KMS-11 (cell line): ENCODE data around the gene HVCN1.
"Not testable (repeated sequence)": the region's sequence is repeated elsewhere in the genome, so short reads cannot be mapped to it uniquely, and the experiment has no call there.

Experiments used
- H2AFZ ChIP-seq: fragments of 200-600 bp; sonication (generic); 2 replicates; pipeline ENCODE4 v1.6.1; 2016; ENCODE audit warnings: antibody characterized with exemption, mixed run types, low read depth
- H3K27ac ChIP-seq: fragments of 200-600 bp; sonication (generic); 2 replicates; pipeline ENCODE4 v1.6.1; 2016; ENCODE audit warnings: mild to moderate bottlenecking, mixed run types
- H3K27me3 ChIP-seq: fragments of 200-600 bp; sonication (generic); 2 replicates; pipeline ENCODE4 v1.6.1; 2017; ENCODE audit warnings: mild to moderate bottlenecking, low read depth, mixed run types, moderate library complexity; ENCODE audit not compliant: insufficient read depth
- H3K36me3 ChIP-seq: fragments of 200-600 bp; sonication (generic); 2 replicates; pipeline ENCODE4 v1.6.1; 2017; ENCODE audit warnings: mild to moderate bottlenecking, mixed run types; ENCODE audit not compliant: insufficient read depth
- H3K4me1 ChIP-seq: fragments of 200-600 bp; sonication (generic); 2 replicates; pipeline ENCODE4 v1.6.1; 2016; ENCODE audit warnings: mild to moderate bottlenecking, low read depth, mixed run types; ENCODE audit not compliant: poor library complexity, severe bottlenecking
- H3K4me2 ChIP-seq: fragments of 200-600 bp; sonication (generic); 2 replicates; pipeline ENCODE4 v1.7.0; 2016; ENCODE audit warnings: mild to moderate bottlenecking, mixed run types
- H3K4me3 ChIP-seq: fragments of 200-600 bp; sonication (generic); IDR thresholded peaks from 2 replicates; pipeline ENCODE4 v1.6.1; 2017; ENCODE audit warnings: low read depth, low read length, mixed read lengths; ENCODE audit not compliant: insufficient read depth
- H3K79me2 ChIP-seq: fragments of 200-600 bp; sonication (generic); 2 replicates; pipeline ENCODE4 v1.6.1; 2016; ENCODE audit warnings: low read depth, mixed run types; ENCODE audit not compliant: insufficient read depth
- H3K9ac ChIP-seq: fragments of 200-600 bp; sonication (generic); 2 replicates; pipeline ENCODE4 v1.6.1; 2016; ENCODE audit warnings: mild to moderate bottlenecking, mixed run types
- H4K20me1 ChIP-seq: fragments of 200-600 bp; sonication (generic); 2 replicates; pipeline ENCODE4 v1.6.1; 2016; ENCODE audit warnings: mild to moderate bottlenecking, mixed run types; ENCODE audit not compliant: insufficient read depth
- CTCF ChIP-seq: fragments of 200-600 bp; sonication (generic); conservative IDR thresholded peaks from 2 replicates; pipeline ENCODE4 v1.6.1; 2017; ENCODE audit warnings: low read depth, mild to moderate bottlenecking, antibody characterized with exemption, low read length, moderate library complexity, mixed read lengths

Gene HVCN1

DNA sequence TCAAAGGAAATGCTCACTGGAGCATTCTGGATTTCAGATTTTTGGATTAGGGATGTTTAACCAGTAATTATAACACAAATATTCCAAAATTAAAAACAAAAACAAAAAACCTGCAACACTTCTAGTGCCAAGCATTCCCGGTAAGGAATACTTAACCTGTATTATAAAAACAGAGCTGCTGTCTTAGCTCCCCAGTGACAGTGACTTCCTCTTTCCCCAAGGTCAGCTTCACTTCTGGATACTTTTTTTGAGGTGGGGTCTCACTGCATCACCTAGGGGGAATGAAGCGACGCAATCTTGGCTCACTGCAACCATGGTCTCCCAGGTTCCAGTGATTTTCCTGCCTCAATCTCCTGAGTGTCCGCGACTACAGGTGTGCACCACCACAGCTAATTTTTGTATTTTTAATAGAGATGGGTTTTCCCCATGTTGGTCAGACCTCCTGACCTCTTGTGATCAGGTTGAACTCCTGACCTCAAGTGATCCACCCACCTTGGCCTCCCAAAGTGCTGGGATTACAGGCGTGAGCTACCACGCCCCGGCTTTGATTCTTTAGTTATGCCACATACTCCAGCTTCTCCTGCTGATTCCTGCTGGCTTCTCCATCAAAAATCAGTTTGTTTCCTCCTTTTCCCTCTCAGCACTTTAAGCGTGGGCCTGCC is 37.9 kb upstream of the HVCN1 start:
- Histone ChIP-seq H2AFZ (no peak overlapping the region), H3K36me3 (no peaks in the 10 kb centered on the region), H3K4me3 (no peak overlapping the region), H4K20me1 (peaks cover 30% of the 10 kb centered on the region; the same call in 1 of the 2 replicates), H3K9ac (no peak overlapping the region), H3K4me1 (peaks cover 59% of the 10 kb centered on the region), H3K27ac (no peak overlapping the region), H3K79me2 (peaks cover 66% of the 10 kb centered on the region), H3K27me3 (no peaks in the 10 kb centered on the region), H3K4me2 (peak overlapping the region; percentile 45)
- no peak for TF ChIP-seq CTCF

GRCh38 chr12:110726028-110726427 is 37.1 kb upstream of the HVCN1 start:
- no peak overlapping the region for H3K27ac ChIP-seq
- H3K4me2 ChIP-seq: 0 out of 2 replicates have a peak overlapping the region, but pooled peaks have one; percentile 45
- peaks cover 22% of the 10 kb centered on the region; the same call in 1 of the 2 replicates for H4K20me1 ChIP-seq
- H3K4me1 ChIP-seq: peaks cover 51% of the 10 kb centered on the region
- no peak overlapping the region for H3K9ac ChIP-seq
- H3K4me3 ChIP-seq: no peak overlapping the region
- H3K36me3 ChIP-seq: peaks cover 4% of the 10 kb centered on the region; the same call in 1 of the 2 replicates
- H2AFZ ChIP-seq: no peak overlapping the region
- H3K27me3 ChIP-seq: no peaks in the 10 kb centered on the region
- H3K79me2 ChIP-seq: peaks cover 58% of the 10 kb centered on the region
- no peak for TF ChIP-seq CTCF

DNA sequence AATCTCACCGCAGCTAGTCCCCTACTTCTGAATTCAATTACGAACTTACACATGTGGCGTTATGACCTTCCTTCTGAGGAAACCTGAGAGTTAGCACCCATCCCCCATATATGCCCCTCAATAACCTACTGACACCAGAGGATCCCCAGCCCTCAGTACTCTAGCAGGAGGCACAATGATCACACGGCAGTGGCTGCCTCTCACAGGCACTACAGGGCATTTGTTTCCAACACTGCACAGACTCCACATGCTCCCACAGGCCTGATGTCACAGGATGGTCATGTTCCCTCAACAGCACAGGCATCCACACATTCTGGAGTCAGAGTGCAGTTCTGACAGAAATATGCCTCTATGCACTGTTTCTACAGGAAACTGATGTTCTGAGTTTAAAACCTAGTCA is 36.4 kb upstream of the HVCN1 start:
- Histone ChIP-seq H4K20me1 (peaks cover 22% of the 10 kb centered on the region; the same call in 1 of the 2 replicates), H3K4me3 (no peak overlapping the region), H3K4me2 (no peak overlapping the region), H3K27me3 (no peaks in the 10 kb centered on the region), H2AFZ (no peak overlapping the region), H3K4me1 (peaks cover 44% of the 10 kb centered on the region), H3K36me3 (peaks cover 8% of the 10 kb centered on the region; the same call in 1 of the 2 replicates), H3K9ac (no peak overlapping the region), H3K79me2 (peaks cover 50% of the 10 kb centered on the region), H3K27ac (no peak overlapping the region)
- no peak for TF ChIP-seq CTCF

GRCh38 chr12:110722892-110723291 is 34.0 kb upstream of the HVCN1 start:
- not testable (repeated sequence) for H2AFZ ChIP-seq, H3K27me3 ChIP-seq, H3K9ac ChIP-seq, H3K36me3 ChIP-seq, H3K27ac ChIP-seq, H3K4me2 ChIP-seq, H3K4me3 ChIP-seq
- H4K20me1 ChIP-seq: peaks cover 22% of the 10 kb centered on the region; the same call in 1 of the 2 replicates
- peaks cover 32% of the 10 kb centered on the region for H3K79me2 ChIP-seq
- H3K4me1 ChIP-seq: peaks cover 35% of the 10 kb centered on the region

- H3K4me1 ChIP-seq: peaks cover 35% of the 10 kb centered on the region
- TF ChIP-seq CTCF: no peak
- no peak overlapping the region for H3K4me2 ChIP-seq
- peaks cover 22% of the 10 kb centered on the region; the same call in 1 of the 2 replicates for H3K79me2 ChIP-seq
- peaks cover 8% of the 10 kb centered on the region; the same call in 1 of the 2 replicates for H3K36me3 ChIP-seq
- peaks cover 14% of the 10 kb centered on the region; the same call in 1 of the 2 replicates for H4K20me1 ChIP-seq
- no peak overlapping the region for H2AFZ ChIP-seq
- no peak overlapping the region for H3K9ac ChIP-seq
- H3K27ac ChIP-seq: no peak overlapping the region
- H3K27me3 ChIP-seq: no peaks in the 10 kb centered on the region
- no peak overlapping the region for H3K4me3 ChIP-seq
These were observed 32.7 kb upstream of the HVCN1 start for GRCh38 chr12:110721570-110721969.
